Activated CD4-positive, alpha-beta T cell treated with anti-CD3 and anti-CD28 coated beads, Interleukin-2, amount 10 ng/mL, durations not matched to agents 7 days and 5 days (primary cell): ENCODE measurements around the gene TNFSF13B. TPM values are rescaled to one million over a fixed set of nuclear protein-coding genes. Genes with fewer than 3 reads are reported as not detected.
"Not testable (repeated sequence)": the region's sequence is repeated elsewhere in the genome, so short reads cannot be mapped to it uniquely, and the experiment has no call there.

Experiments used
- CTCF ChIA-PET: fragments of 350-600 bp; sonication (Branson Sonifier 250); formaldehyde crosslinking; loops from one replicate; lab custom pipeline; 2021; ENCODE audit warnings: antibody characterized with exemption; lab: Charles Lee
- POLR2A ChIA-PET: fragments of 350-600 bp; sonication (Branson Sonifier 250); formaldehyde crosslinking; loops from one replicate; lab custom pipeline; 2021; ENCODE audit warnings: antibody characterized with exemption; lab: Charles Lee
- DNase-seq: peaks from one replicate; pipeline ENCODE4 v3.0.0-alpha.2; 2020
- H3K27ac Mint-ChIP-seq: one replicate; pipeline ENCODE4 v1.8.0; 2021; ENCODE audit warnings: mild to moderate bottlenecking, moderate library complexity, mixed read lengths
- H3K27me3 Mint-ChIP-seq: one replicate; pipeline ENCODE4 v1.8.0; 2021; ENCODE audit warnings: mixed read lengths
- H3K36me3 Mint-ChIP-seq: one replicate; pipeline ENCODE4 v1.8.0; 2021; ENCODE audit warnings: low read depth, mixed read lengths
- H3K4me1 Mint-ChIP-seq: one replicate; pipeline ENCODE4 v1.8.0; 2021; ENCODE audit warnings: mixed read lengths
- H3K4me3 Mint-ChIP-seq: one replicate; pipeline ENCODE4 v1.8.0; 2021; ENCODE audit warnings: mild to moderate bottlenecking, moderate library complexity, mixed read lengths
- H3K9me3 Mint-ChIP-seq: one replicate; pipeline ENCODE4 v1.8.0; 2021; ENCODE audit warnings: mixed read lengths
- total RNA-seq, 2 experiments: library from RNA; stranded (reverse); gene quantifications; one replicate each; pipeline ENCODE4 v1.2.3, GENCODE V29; 2021

Gene TNFSF13B
- total RNA-seq, 2 experiments from 2014 or later, result 11.7 to 12.7 TPM

- POLR2A ChIA-PET, result no interaction called here
- H3K4me1 Mint-ChIP-seq, result peaks cover 15% of the 10 kb centered on the region
- H3K4me3 Mint-ChIP-seq, result no peak overlapping the region
- H3K27me3 Mint-ChIP-seq, result no peaks in the 10 kb centered on the region
- peaks cover 26% of the 10 kb centered on the region for H3K36me3 Mint-ChIP-seq
- DNase-seq, result no peak
- peaks cover 4% of the 10 kb centered on the region for H3K9me3 Mint-ChIP-seq
- H3K27ac Mint-ChIP-seq, result no peak overlapping the region
- CTCF ChIA-PET, result no interaction called here
These were observed 32.8 kb downstream of the TNFSF13B start for GRCh38 chr13:108302279-108302678.

- no peak for DNase-seq
- no peak overlapping the region for H3K27ac Mint-ChIP-seq
- peaks cover 12% of the 10 kb centered on the region for H3K9me3 Mint-ChIP-seq
- peaks cover 21% of the 10 kb centered on the region for H3K4me1 Mint-ChIP-seq
- no peak overlapping the region for H3K4me3 Mint-ChIP-seq
- no peaks in the 10 kb centered on the region for H3K27me3 Mint-ChIP-seq
- CTCF ChIA-PET, result no interaction called here
- POLR2A ChIA-PET, result no interaction called here
- H3K36me3 Mint-ChIP-seq, result peaks cover 35% of the 10 kb centered on the region
These were observed 34.9 kb downstream of the TNFSF13B start for GRCh38 chr13:108304170-108305016.

GRCh38 chr13:108305655-108306054, 36.1 kb downstream of the TNFSF13B start:
- no peak overlapping the region for H3K4me3 Mint-ChIP-seq
- H3K36me3 Mint-ChIP-seq, result peaks cover 39% of the 10 kb centered on the region
- H3K27ac Mint-ChIP-seq, result peak overlapping the region; percentile 60
- peaks cover 21% of the 10 kb centered on the region for H3K4me1 Mint-ChIP-seq
- H3K9me3 Mint-ChIP-seq, result peaks cover 14% of the 10 kb centered on the region
- no peaks in the 10 kb centered on the region for H3K27me3 Mint-ChIP-seq
- DNase-seq, result no peak
- CTCF ChIA-PET, result no interaction called here
- POLR2A ChIA-PET, result no interaction called here

GRCh38 chr13:108306860-108307259, 37.3 kb downstream of the TNFSF13B start:
- Mint-ChIP-seq H3K36me3 (peaks cover 34% of the 10 kb centered on the region), H3K4me3 (no peak overlapping the region), H3K4me1 (peaks cover 21% of the 10 kb centered on the region), H3K27ac (peak overlapping the region; percentile 84), H3K27me3 (no peaks in the 10 kb centered on the region), H3K9me3 (peaks cover 14% of the 10 kb centered on the region)
- CTCF ChIA-PET, result no interaction called here
- POLR2A ChIA-PET, result no interaction called here
- peak; percentile 16 for DNase-seq

GRCh38 chr13:108311596-108311995, 42.1 kb downstream of the TNFSF13B start:
- H3K4me3 Mint-ChIP-seq, POLR2A ChIA-PET, CTCF ChIA-PET, H3K27ac Mint-ChIP-seq, H3K9me3 Mint-ChIP-seq, DNase-seq, H3K27me3 Mint-ChIP-seq: not testable (repeated sequence)
- peaks cover 18% of the 10 kb centered on the region for H3K36me3 Mint-ChIP-seq
- peaks cover 25% of the 10 kb centered on the region for H3K4me1 Mint-ChIP-seq

- peaks cover 23% of the 10 kb centered on the region for H3K4me1 Mint-ChIP-seq
- peaks cover 12% of the 10 kb centered on the region for H3K36me3 Mint-ChIP-seq
- no peaks in the 10 kb centered on the region for H3K27me3 Mint-ChIP-seq
- no peak overlapping the region for H3K27ac Mint-ChIP-seq
- no peak for DNase-seq
- H3K4me3 Mint-ChIP-seq, result no peak overlapping the region
- ChIA-PET CTCF (no interaction called here), POLR2A (no interaction called here)
- H3K9me3 Mint-ChIP-seq, result peaks cover 10% of the 10 kb centered on the region
These were observed 43.9 kb downstream of the TNFSF13B start for GRCh38 chr13:108313382-108313781.

- no peak overlapping the region for H3K4me3 Mint-ChIP-seq
- no peak for DNase-seq
- POLR2A ChIA-PET, result no interaction called here
These were observed 45.8 kb downstream of the TNFSF13B start for GRCh38 chr13:108315273-108315672.

GRCh38 chr13:108315991-108316390, 46.5 kb downstream of the TNFSF13B start:
- peaks cover 7% of the 10 kb centered on the region for H3K27me3 Mint-ChIP-seq
- H3K27ac Mint-ChIP-seq, result no peak overlapping the region
- H3K36me3 Mint-ChIP-seq, result peaks cover 2% of the 10 kb centered on the region
- ChIA-PET CTCF (no interaction called here), POLR2A (no interaction called here)
- no peak for DNase-seq
- H3K9me3 Mint-ChIP-seq, result no peaks in the 10 kb centered on the region
- peaks cover 18% of the 10 kb centered on the region for H3K4me1 Mint-ChIP-seq
- H3K4me3 Mint-ChIP-seq, result no peak overlapping the region

More at GRCh38 chr13:108315273-108315672, 45.8 kb downstream of the TNFSF13B start:
- H3K36me3 Mint-ChIP-seq, result peaks cover 2% of the 10 kb centered on the region
- no peaks in the 10 kb centered on the region for H3K9me3 Mint-ChIP-seq
- peaks cover 6% of the 10 kb centered on the region for H3K27me3 Mint-ChIP-seq
- CTCF ChIA-PET, result interaction anchor here (1.1 kb wide), 1 partner anchor 26 kb away, joined by 3 read pairs; no protein-coding TSS in a partner anchor
- no peak overlapping the region for H3K27ac Mint-ChIP-seq
- peaks cover 18% of the 10 kb centered on the region for H3K4me1 Mint-ChIP-seq

- H3K27me3 Mint-ChIP-seq, result peaks cover 9% of the 10 kb centered on the region
- DNase-seq, result no peak
- no peak overlapping the region for H3K27ac Mint-ChIP-seq
- H3K36me3 Mint-ChIP-seq, result peaks cover 2% of the 10 kb centered on the region
- no peak overlapping the region for H3K4me3 Mint-ChIP-seq
- CTCF ChIA-PET, result no interaction called here
- peaks cover 18% of the 10 kb centered on the region for H3K4me1 Mint-ChIP-seq
- no peaks in the 10 kb centered on the region for H3K9me3 Mint-ChIP-seq
- POLR2A ChIA-PET, result no interaction called here
These were observed 46.9 kb downstream of the TNFSF13B start for GRCh38 chr13:108316413-108316812.

GRCh38 chr13:108322206-108322824, 52.8 kb downstream of the TNFSF13B start:
- Mint-ChIP-seq H3K36me3 (no peaks in the 10 kb centered on the region), H3K27ac (no peak overlapping the region), H3K9me3 (no peaks in the 10 kb centered on the region), H3K4me3 (no peak overlapping the region), H3K27me3 (peaks cover 20% of the 10 kb centered on the region), H3K4me1 (peaks cover 12% of the 10 kb centered on the region)
- ChIA-PET CTCF (interaction anchor here (1.4 kb wide), 1 partner anchor 22 kb away, joined by 3 read pairs; no protein-coding TSS in a partner anchor), POLR2A (no interaction called here)
- DNase-seq, result peak; percentile 27

GRCh38 chr13:108323031-108323430, 53.5 kb downstream of the TNFSF13B start:
- Mint-ChIP-seq H3K4me1 (peaks cover 12% of the 10 kb centered on the region), H3K9me3 (no peaks in the 10 kb centered on the region), H3K4me3 (no peak overlapping the region), H3K27me3 (peaks cover 20% of the 10 kb centered on the region), H3K36me3 (no peaks in the 10 kb centered on the region), H3K27ac (no peak overlapping the region)
- CTCF ChIA-PET, result interaction anchor here (1.4 kb wide), 1 partner anchor 22 kb away, joined by 3 read pairs; no protein-coding TSS in a partner anchor
- POLR2A ChIA-PET, result no interaction called here
- DNase-seq, result no peak

- Mint-ChIP-seq H3K36me3 (no peaks in the 10 kb centered on the region), H3K4me1 (peaks cover 12% of the 10 kb centered on the region), H3K4me3 (no peak overlapping the region), H3K9me3 (no peaks in the 10 kb centered on the region), H3K27me3 (peaks cover 25% of the 10 kb centered on the region), H3K27ac (no peak overlapping the region)
- CTCF ChIA-PET, result no interaction called here
- DNase-seq, result no peak
- POLR2A ChIA-PET, result no interaction called here
These were observed 56.3 kb downstream of the TNFSF13B start for GRCh38 chr13:108325863-108326262.

- Mint-ChIP-seq H3K4me1 (peaks cover 12% of the 10 kb centered on the region), H3K9me3 (no peaks in the 10 kb centered on the region), H3K27ac (peak overlapping the region; percentile 2), H3K36me3 (no peaks in the 10 kb centered on the region), H3K27me3 (peaks cover 26% of the 10 kb centered on the region), H3K4me3 (no peak overlapping the region)
- ChIA-PET CTCF (no interaction called here), POLR2A (no interaction called here)
- DNase-seq, result peak; percentile 32
These were observed 56.8 kb downstream of the TNFSF13B start for GRCh38 chr13:108326309-108326708.
